ENCODE results near the gene RNU6-1. TPM values are rescaled to one million over a fixed set of nuclear protein-coding genes. Genes with fewer than 3 reads are reported as not detected.

RNU6-1 gene
- total RNA-seq, 1 experiment from 2014 or later, result not detected

DNA sequence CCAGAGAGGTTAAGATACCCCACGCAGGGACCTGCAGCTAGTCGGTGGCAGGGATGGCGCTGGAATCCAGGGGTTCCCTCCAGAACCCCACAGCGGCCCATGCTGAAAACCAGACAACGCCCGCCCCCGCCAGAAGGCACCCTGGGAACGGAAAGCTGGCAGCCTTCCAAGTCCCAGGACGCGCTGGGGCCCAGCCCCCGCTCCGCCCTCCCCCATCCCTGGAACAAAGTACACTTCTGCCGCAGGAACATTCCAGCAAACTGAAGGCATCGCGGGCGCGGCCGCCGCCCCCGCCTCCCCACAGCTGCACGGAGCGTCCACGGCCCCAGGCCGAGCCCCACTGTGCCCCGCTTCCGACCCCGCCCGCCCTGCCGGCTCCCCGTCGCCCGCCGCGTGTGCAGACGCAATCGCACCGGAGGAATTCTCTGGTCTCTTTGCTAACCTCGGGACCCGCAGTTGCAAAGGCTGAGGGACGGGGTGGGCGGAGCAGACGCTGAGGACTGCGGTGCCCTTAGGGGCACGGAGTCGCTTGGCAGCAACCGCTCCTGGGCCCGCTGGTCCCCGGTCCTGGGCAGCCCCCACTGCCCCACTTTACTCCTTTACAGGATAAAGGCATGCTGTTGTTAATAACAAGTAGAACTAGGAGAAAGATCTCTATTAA lies 44.8 kb upstream of the RNU6-1 start:
- no peaks in the 10 kb centered on the region for H3K36me3 Mint-ChIP-seq (ENCODE audit: insufficient read depth, unreplicated experiment)
- CTCF ChIA-PET, result interaction anchor here (0.7 to 2.6 kb wide), 2 partner anchors 21 to 344 kb away, joined by 3 to 8 read pairs; no protein-coding TSS in a partner anchor
- no TSS peak for BruUV-seq (replicated peaks)
- intact Hi-C loops (cut with micrococcal nuclease), result loop anchor here (5.0 kb wide), 1 partner anchor 58 kb away; no protein-coding TSS in a partner anchor
- H3K4me3 Mint-ChIP-seq (ENCODE audit: unreplicated experiment), result peak overlapping the region; percentile 50
- POLR2A ChIA-PET, result interaction anchor here (0.8 to 5.5 kb wide), 15 partner anchors 8 to 273 kb away, joined by 3 to 38 read pairs (median 4); partner anchors contain the start of gene PIAS1
- peaks cover 14% of the 10 kb centered on the region for H3K9me3 Mint-ChIP-seq (ENCODE audit: unreplicated experiment)
- peaks cover 51% of the 10 kb centered on the region for H3K4me1 Mint-ChIP-seq (ENCODE audit: insufficient read depth, unreplicated experiment)
- peak overlapping the region; percentile 73 for H3K27ac Mint-ChIP-seq (ENCODE audit: low read depth, unreplicated experiment)
- TF ChIP-seq, protein P1, sequence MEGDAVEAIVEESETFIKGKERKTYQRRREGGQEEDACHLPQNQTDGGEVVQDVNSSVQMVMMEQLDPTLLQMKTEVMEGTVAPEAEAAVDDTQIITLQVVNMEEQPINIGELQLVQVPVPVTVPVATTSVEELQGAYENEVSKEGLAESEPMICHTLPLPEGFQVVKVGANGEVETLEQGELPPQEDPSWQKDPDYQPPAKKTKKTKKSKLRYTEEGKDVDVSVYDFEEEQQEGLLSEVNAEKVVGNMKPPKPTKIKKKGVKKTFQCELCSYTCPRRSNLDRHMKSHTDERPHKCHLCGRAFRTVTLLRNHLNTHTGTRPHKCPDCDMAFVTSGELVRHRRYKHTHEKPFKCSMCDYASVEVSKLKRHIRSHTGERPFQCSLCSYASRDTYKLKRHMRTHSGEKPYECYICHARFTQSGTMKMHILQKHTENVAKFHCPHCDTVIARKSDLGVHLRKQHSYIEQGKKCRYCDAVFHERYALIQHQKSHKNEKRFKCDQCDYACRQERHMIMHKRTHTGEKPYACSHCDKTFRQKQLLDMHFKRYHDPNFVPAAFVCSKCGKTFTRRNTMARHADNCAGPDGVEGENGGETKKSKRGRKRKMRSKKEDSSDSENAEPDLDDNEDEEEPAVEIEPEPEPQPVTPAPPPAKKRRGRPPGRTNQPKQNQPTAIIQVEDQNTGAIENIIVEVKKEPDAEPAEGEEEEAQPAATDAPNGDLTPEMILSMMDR (IDR thresholded peaks at IDR 0.05; ENCODE audit: unreplicated experiment), result no peak
- DNase-seq (ENCODE audit: unreplicated experiment), result peak; percentile 93
- no peaks in the 10 kb centered on the region for H3K27me3 Mint-ChIP-seq (ENCODE audit: insufficient read depth, unreplicated experiment)

GRCh38 chr15:67884009-67884408 lies 44.2 kb upstream of the RNU6-1 start:
- POLR2A ChIA-PET, result interaction anchor here (0.6 to 5.5 kb wide), 17 partner anchors 9 to 528 kb away, joined by 3 to 38 read pairs (median 4); partner anchors contain the start of gene PIAS1
- TF ChIP-seq, protein P1 (IDR thresholded peaks at IDR 0.05; ENCODE audit: unreplicated experiment), result no peak
- BruUV-seq (replicated peaks), result no TSS peak

DNA sequence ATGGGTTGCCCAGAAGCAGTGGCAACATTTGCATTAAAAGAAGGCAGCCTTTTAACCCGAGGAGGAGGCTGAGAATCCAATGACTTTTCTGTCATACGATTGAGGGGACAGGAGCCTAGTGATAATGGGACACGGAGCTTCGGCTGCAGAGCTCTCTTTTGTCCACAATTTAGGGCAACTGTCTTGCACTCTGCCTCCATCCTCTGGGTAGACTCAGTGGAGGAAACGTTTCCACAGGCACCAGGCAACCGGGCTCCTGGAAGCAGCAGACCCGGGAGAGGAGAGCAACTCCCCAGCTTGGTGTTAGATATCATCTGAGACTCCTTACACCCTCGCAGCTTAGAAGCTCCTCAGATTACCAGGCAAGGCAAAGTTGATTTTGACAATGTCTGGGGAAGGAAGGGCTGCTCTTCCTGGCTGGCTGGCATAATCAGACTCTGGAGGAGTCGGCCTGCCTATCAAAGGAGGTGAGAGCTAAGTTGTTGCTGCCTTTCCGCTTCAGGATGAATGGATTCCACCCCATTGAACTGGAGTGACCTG lies 43.5 kb upstream of the RNU6-1 start:
- Mint-ChIP-seq H3K4me3 (ENCODE audit: unreplicated experiment) (no peak overlapping the region), H3K27ac (ENCODE audit: low read depth, unreplicated experiment) (peak overlapping the region; percentile 41), H3K27me3 (ENCODE audit: insufficient read depth, unreplicated experiment) (no peaks in the 10 kb centered on the region), H3K9me3 (ENCODE audit: unreplicated experiment) (peaks cover 8% of the 10 kb centered on the region), H3K4me1 (ENCODE audit: insufficient read depth, unreplicated experiment) (peaks cover 45% of the 10 kb centered on the region), H3K36me3 (ENCODE audit: insufficient read depth, unreplicated experiment) (no peaks in the 10 kb centered on the region)
- TF ChIP-seq, protein P1 (IDR thresholded peaks at IDR 0.05; ENCODE audit: unreplicated experiment), result no peak
- POLR2A ChIA-PET, result interaction anchor here (0.7 to 5.5 kb wide), 18 partner anchors 9 to 1529 kb away, joined by 3 to 38 read pairs (median 4); partner anchors contain the start of gene PIAS1
- BruUV-seq (replicated peaks), result no TSS peak
- intact Hi-C loops (cut with micrococcal nuclease), result loop anchor here (5.0 kb wide), 1 partner anchor 59 kb away; no protein-coding TSS in a partner anchor
- DNase-seq (ENCODE audit: unreplicated experiment), result no peak
- CTCF ChIA-PET, result interaction anchor here (0.7 to 2.6 kb wide), 6 partner anchors 11 to 272 kb away, joined by 3 to 8 read pairs (median 3); no protein-coding TSS in a partner anchor

More at GRCh38 chr15:67884009-67884408, 44.2 kb upstream of the RNU6-1 start:
- CTCF ChIA-PET, result interaction anchor here (0.7 to 2.6 kb wide), 5 partner anchors 10 to 345 kb away, joined by 3 to 8 read pairs (median 3); no protein-coding TSS in a partner anchor
- Mint-ChIP-seq H3K27me3 (ENCODE audit: insufficient read depth, unreplicated experiment) (no peaks in the 10 kb centered on the region), H3K36me3 (ENCODE audit: insufficient read depth, unreplicated experiment) (no peaks in the 10 kb centered on the region), H3K4me1 (ENCODE audit: insufficient read depth, unreplicated experiment) (peaks cover 51% of the 10 kb centered on the region), H3K4me3 (ENCODE audit: unreplicated experiment) (peak overlapping the region; percentile 50), H3K27ac (ENCODE audit: low read depth, unreplicated experiment) (peak overlapping the region; percentile 73), H3K9me3 (ENCODE audit: unreplicated experiment) (peaks cover 14% of the 10 kb centered on the region)
- intact Hi-C loops (cut with micrococcal nuclease), result loop anchor here (5.0 kb wide), 1 partner anchor 58 kb away; no protein-coding TSS in a partner anchor
- no peak for DNase-seq (ENCODE audit: unreplicated experiment)
